ENCODE data around the gene SMAD6.

SMAD6 gene

DNA sequence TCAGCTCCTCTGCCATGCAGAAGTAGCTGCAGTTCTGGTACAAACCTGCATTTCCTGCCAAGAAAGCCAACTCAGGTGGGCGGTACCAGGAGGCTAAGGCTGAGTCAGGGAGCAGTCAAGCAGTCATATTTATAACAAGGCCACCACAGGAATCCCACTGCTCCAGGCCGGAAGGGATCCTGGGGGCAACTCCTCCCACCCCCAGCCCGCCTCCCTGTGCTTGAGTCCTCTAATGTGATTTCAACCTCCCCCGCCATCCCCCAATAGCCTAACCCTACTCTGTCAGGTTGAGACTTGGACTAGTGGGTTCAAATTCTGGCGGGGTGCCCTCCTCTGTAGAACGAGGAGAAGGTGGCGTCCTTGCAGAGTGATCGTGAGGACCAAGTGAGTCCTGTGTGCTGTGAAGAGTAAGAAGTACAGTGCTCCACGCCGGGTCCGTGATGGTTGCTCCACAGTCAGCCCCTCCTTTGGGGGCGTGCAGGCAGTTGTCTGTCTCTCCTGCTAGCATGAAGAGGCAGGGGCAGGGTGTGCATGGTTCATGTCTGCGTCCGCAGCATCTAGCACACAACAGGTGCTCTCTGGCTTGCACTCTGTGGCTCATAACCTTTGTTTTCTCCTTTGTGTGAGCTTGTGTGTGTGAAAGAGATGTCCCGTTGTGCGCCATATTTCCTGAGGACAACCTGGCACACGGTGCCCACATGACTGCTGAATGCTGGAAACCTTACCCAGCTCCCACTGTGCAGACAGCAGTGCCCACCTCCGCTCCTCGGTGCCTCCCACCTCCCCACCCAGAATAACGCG lies 78.3 kb downstream of the SMAD6 start:
- no peak for TF ChIP-seq SIN3A (IDR thresholded peaks at IDR 0.05; ENCODE audit: borderline replicate concordance, insufficient read depth, low read length)
- TF ChIP-seq, protein P1, sequence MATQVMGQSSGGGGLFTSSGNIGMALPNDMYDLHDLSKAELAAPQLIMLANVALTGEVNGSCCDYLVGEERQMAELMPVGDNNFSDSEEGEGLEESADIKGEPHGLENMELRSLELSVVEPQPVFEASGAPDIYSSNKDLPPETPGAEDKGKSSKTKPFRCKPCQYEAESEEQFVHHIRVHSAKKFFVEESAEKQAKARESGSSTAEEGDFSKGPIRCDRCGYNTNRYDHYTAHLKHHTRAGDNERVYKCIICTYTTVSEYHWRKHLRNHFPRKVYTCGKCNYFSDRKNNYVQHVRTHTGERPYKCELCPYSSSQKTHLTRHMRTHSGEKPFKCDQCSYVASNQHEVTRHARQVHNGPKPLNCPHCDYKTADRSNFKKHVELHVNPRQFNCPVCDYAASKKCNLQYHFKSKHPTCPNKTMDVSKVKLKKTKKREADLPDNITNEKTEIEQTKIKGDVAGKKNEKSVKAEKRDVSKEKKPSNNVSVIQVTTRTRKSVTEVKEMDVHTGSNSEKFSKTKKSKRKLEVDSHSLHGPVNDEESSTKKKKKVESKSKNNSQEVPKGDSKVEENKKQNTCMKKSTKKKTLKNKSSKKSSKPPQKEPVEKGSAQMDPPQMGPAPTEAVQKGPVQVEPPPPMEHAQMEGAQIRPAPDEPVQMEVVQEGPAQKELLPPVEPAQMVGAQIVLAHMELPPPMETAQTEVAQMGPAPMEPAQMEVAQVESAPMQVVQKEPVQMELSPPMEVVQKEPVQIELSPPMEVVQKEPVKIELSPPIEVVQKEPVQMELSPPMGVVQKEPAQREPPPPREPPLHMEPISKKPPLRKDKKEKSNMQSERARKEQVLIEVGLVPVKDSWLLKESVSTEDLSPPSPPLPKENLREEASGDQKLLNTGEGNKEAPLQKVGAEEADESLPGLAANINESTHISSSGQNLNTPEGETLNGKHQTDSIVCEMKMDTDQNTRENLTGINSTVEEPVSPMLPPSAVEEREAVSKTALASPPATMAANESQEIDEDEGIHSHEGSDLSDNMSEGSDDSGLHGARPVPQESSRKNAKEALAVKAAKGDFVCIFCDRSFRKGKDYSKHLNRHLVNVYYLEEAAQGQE (IDR thresholded peaks at IDR 0.05; ENCODE audit: insufficient read depth in 1 of 2, low read depth in 2 of 2, low read length in 2 of 2): no peak
- no peak for TF ChIP-seq FOXP2 (optimal IDR thresholded peaks at IDR 0.05; ENCODE audit: borderline replicate concordance, extremely low read depth, extremely low read length, insufficient read depth)
- no peak for TF ChIP-seq TAF1 (IDR thresholded peaks at IDR 0.05; ENCODE audit: borderline replicate concordance, insufficient read depth, low read length)
- no peak for TF ChIP-seq POLR2AphosphoS5 (IDR thresholded peaks at IDR 0.05; ENCODE audit: low read depth, low read length)

DNA sequence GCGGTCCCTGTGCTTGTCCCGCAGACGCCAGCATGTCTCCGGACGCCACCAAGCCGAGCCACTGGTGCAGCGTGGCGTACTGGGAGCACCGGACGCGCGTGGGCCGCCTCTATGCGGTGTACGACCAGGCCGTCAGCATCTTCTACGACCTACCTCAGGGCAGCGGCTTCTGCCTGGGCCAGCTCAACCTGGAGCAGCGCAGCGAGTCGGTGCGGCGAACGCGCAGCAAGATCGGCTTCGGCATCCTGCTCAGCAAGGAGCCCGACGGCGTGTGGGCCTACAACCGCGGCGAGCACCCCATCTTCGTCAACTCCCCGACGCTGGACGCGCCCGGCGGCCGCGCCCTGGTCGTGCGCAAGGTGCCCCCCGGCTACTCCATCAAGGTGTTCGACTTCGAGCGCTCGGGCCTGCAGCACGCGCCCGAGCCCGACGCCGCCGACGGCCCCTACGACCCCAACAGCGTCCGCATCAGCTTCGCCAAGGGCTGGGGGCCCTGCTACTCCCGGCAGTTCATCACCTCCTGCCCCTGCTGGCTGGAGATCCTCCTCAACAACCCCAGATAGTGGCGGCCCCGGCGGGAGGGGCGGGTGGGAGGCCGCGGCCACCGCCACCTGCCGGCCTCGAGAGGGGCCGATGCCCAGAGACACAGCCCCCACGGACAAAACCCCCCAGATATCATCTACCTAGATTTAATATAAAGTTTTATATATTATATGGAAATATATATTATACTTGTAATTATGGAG lies 79.1 kb downstream of the SMAD6 start:
- TF ChIP-seq, protein P1 (IDR thresholded peaks at IDR 0.05; ENCODE audit: insufficient read depth in 1 of 2, low read depth in 2 of 2, low read length in 2 of 2): no peak
- TF ChIP-seq TAF1 (IDR thresholded peaks at IDR 0.05; ENCODE audit: borderline replicate concordance, insufficient read depth, low read length) (no peak), FOXP2 (optimal IDR thresholded peaks at IDR 0.05; ENCODE audit: borderline replicate concordance, extremely low read depth, extremely low read length, insufficient read depth) (no peak), POLR2AphosphoS5 (IDR thresholded peaks at IDR 0.05; ENCODE audit: low read depth, low read length) (no peak), SIN3A (IDR thresholded peaks at IDR 0.05; ENCODE audit: borderline replicate concordance, insufficient read depth, low read length) (no peak)

DNA sequence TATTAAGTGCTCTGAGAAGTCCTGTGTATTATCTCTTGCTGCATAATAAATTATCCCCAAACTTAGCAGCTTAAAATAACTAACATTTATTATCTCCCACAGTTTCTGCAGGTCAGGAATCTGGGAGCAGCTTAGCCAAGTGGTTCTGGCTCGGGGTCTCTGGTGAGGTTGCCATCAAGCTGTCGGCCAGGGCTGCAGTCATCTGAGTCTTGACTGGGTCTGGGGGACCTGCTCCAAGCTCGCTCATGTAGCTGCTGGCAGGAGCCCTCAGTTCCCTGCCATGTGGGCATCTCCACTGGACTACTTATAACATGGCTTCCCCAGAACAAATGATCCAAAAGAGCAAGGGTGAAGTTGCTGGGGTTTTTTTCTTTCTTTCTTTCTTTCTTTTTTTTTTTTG lies 80.7 kb downstream of the SMAD6 start:
- TF ChIP-seq POLR2AphosphoS5 (IDR thresholded peaks at IDR 0.05; ENCODE audit: low read depth, low read length): no peak
- TF ChIP-seq, protein P1 (IDR thresholded peaks at IDR 0.05; ENCODE audit: insufficient read depth in 1 of 2, low read depth in 2 of 2, low read length in 2 of 2): no peak
- no peak for TF ChIP-seq FOXP2 (optimal IDR thresholded peaks at IDR 0.05; ENCODE audit: borderline replicate concordance, extremely low read depth, extremely low read length, insufficient read depth)
- TF ChIP-seq SIN3A (IDR thresholded peaks at IDR 0.05; ENCODE audit: borderline replicate concordance, insufficient read depth, low read length): no peak

DNA sequence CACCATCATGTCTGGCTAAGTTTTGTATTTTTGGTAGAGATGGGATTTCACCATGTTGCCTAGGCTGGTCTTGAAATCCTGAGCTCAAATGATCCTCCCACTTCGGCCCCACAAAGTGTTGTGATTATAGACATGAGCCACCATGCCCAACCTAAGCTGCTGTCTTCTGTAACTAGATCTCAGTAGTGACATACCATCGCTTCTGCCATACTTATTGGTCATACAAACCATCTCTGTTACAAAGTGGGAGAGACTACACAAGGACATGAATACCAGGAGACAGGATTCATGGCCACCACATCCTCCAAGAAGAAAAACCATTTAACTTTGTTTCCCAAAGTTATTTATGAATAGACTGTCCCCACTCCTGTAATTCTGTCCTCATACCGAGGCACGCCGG lies 81.3 kb downstream of the SMAD6 start:
- TF ChIP-seq POLR2AphosphoS5 (IDR thresholded peaks at IDR 0.05; ENCODE audit: low read depth, low read length) (no peak), SIN3A (IDR thresholded peaks at IDR 0.05; ENCODE audit: borderline replicate concordance, insufficient read depth, low read length) (no peak), TAF1 (IDR thresholded peaks at IDR 0.05; ENCODE audit: borderline replicate concordance, insufficient read depth, low read length) (no peak), FOXP2 (optimal IDR thresholded peaks at IDR 0.05; ENCODE audit: borderline replicate concordance, extremely low read depth, extremely low read length, insufficient read depth) (no peak)
- TF ChIP-seq, protein P1 (IDR thresholded peaks at IDR 0.05; ENCODE audit: insufficient read depth in 1 of 2, low read depth in 2 of 2, low read length in 2 of 2): no peak

All from PFSK-1 (cell line).